SK-N-SH (cell line): ENCODE measurements around the gene DNAJC21.

Experiments used
- CTCF ChIP-seq: fragments of 200-600 bp; sonication (generic); IDR thresholded peaks from 2 replicates; pipeline ENCODE4 v1.6.1; 2017; ENCODE audit warnings: antibody characterized with exemption, mild to moderate bottlenecking, moderate library complexity
- FOXM1 ChIP-seq: IDR thresholded peaks from 2 replicates; pipeline ENCODE4 v1.4.0; 2012; ENCODE audit warnings: low read depth, mild to moderate bottlenecking
- MAX ChIP-seq: IDR thresholded peaks from 2 replicates; pipeline ENCODE4 v1.4.0; 2012; ENCODE audit warnings: low read depth
- POLR2AphosphoS5 ChIP-seq: IDR thresholded peaks from 2 replicates; pipeline ENCODE4 v1.6.1; 2012; ENCODE audit warnings: low read depth, low read length
- TCF12 ChIP-seq: IDR thresholded peaks from 2 replicates; pipeline ENCODE4 v1.4.0; 2012
- YY1 ChIP-seq: IDR thresholded peaks from 2 replicates; pipeline ENCODE4 v1.4.0; 2012; ENCODE audit warnings: low read depth, mild to moderate bottlenecking
- TF ChIP-seq, protein P1 (sequence below): IDR thresholded peaks from 2 replicates; pipeline ENCODE4 v1.4.0; 2012; ENCODE audit warnings: low read depth, borderline replicate concordance
- TF ChIP-seq, protein P2 (sequence below): fragments of 150-350 bp; IDR thresholded peaks from 2 replicates; pipeline ENCODE4 v1.6.1; 2017; ENCODE audit warnings: antibody characterized with exemption, low read length, low read depth, borderline replicate concordance
- TF ChIP-seq, protein P3 (sequence below): IDR thresholded peaks from 2 replicates; pipeline ENCODE4 v1.4.0; 2012; ENCODE audit warnings: low read depth, borderline replicate concordance

GRCh38 chr5:34881246-34881645 lies 48.1 kb upstream of the DNAJC21 start:
- TF ChIP-seq CTCF (no peak), FOXM1 (no peak), MAX (no peak), POLR2AphosphoS5 (no peak), TCF12 (no peak), YY1 (no peak)
- TF ChIP-seq, protein P1, sequence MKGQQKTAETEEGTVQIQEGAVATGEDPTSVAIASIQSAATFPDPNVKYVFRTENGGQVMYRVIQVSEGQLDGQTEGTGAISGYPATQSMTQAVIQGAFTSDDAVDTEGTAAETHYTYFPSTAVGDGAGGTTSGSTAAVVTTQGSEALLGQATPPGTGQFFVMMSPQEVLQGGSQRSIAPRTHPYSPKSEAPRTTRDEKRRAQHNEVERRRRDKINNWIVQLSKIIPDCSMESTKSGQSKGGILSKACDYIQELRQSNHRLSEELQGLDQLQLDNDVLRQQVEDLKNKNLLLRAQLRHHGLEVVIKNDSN: no peak
- TF ChIP-seq, protein P2, sequence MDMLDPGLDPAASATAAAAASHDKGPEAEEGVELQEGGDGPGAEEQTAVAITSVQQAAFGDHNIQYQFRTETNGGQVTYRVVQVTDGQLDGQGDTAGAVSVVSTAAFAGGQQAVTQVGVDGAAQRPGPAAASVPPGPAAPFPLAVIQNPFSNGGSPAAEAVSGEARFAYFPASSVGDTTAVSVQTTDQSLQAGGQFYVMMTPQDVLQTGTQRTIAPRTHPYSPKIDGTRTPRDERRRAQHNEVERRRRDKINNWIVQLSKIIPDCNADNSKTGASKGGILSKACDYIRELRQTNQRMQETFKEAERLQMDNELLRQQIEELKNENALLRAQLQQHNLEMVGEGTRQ: no peak
- TF ChIP-seq, protein P3, sequence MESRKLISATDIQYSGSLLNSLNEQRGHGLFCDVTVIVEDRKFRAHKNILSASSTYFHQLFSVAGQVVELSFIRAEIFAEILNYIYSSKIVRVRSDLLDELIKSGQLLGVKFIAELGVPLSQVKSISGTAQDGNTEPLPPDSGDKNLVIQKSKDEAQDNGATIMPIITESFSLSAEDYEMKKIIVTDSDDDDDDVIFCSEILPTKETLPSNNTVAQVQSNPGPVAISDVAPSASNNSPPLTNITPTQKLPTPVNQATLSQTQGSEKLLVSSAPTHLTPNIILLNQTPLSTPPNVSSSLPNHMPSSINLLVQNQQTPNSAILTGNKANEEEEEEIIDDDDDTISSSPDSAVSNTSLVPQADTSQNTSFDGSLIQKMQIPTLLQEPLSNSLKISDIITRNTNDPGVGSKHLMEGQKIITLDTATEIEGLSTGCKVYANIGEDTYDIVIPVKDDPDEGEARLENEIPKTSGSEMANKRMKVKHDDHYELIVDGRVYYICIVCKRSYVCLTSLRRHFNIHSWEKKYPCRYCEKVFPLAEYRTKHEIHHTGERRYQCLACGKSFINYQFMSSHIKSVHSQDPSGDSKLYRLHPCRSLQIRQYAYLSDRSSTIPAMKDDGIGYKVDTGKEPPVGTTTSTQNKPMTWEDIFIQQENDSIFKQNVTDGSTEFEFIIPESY: no peak
